Dermis microvascular lymphatic vessel endothelial cell (primary cell): ENCODE measurements around the gene RHBDD2. TPM values are rescaled to one million over a fixed set of nuclear protein-coding genes. Genes with fewer than 3 reads are reported as not detected.

Source experiments
- DNase-seq, 2 donors: peaks; one replicate each; pipeline versions ENCODE4 v3.0.0 to v3.0.0-alpha.2; 2010; ENCODE audit warnings: low read depth in 2 of 2
- total RNA-seq: library from RNA; depleted of rRNA; stranded (reverse); fragments of >200 nt; gene quantifications from 2 replicates; pipeline ENCODE4 v1.2.1, GENCODE V29; 2014

The RHBDD2 gene
- total RNA-seq, 1 donor from 2014 or later, result 11.9 TPM

DNA sequence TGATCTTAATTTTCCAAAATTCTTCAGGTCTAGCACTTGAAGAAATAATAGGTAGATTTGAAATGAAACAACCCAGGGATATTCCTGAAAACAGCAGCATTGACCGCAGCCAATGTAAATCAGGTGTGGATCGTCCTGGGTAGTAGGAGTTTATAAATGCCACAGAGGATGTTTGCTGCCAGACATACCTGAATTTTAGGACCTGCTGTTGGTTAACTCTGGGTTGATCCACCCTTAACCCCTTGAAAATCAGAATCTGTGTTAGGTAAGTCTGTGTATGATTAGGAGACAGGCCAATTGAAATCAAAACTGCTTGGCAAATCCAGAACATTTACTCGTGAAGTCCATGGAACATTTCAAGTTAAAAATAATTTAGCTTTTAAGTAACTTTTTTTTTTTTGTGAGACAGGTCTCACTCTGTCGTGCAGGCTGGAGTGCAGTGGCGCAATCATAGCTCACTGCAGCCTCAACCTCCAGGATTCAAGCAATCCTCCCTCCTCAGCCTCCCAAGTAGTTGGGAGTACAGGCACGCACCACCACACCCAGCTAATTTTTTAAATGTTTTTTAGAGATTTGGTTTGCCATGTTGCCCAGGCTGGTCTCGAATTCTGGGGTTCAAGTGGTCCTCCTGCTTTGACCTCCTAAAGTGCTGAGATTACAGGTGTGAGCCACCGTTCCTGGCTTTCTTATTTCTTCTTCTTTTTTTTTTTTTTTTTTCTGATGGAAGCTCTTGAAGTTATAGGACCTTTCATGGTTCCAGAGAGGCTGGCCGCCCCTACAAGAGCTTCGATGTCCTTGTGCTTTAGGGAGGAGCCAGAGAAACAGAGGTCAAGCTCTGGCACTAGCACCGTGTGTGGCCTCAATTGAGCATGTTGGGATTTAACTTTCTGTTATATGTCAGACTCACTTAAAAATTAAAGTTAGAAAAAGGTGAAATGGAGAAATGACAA is 38.1 kb downstream of the RHBDD2 start:
- no peak for DNase-seq

DNA sequence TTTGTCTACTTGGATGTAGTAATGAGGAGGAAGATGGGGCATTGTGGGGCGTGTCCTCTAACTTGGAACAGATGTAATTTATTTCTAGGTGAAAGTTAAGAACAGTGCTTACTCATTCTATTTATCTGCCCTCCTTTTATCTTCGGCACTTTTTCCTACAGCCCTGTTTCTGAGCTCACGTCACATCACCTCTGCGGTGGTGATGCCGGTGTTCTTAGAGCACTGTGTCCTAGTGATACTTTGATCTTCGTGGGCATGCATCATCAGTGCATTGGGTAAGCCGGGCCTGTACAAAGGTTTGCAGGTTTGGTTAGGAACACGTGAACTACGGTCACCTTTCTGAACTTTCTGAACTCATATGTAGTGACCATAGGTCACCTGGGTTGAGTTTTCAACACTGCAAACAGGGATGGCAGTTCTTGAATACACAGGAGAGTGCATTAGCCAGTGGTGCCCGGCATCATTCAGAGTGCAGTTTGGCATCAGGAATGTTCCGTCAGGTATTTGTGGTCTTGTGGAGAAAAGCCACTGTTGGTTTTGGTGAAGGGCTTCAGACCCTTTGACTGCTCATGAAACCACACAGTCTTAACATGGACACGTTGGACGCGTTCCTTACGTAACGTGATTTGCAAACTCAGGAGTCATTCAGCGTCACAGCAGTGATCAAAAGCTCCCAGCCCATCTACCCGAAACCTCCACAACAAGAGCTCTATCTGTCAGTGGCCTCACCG is 41.8 kb downstream of the RHBDD2 start:
- no peak for DNase-seq

DNA sequence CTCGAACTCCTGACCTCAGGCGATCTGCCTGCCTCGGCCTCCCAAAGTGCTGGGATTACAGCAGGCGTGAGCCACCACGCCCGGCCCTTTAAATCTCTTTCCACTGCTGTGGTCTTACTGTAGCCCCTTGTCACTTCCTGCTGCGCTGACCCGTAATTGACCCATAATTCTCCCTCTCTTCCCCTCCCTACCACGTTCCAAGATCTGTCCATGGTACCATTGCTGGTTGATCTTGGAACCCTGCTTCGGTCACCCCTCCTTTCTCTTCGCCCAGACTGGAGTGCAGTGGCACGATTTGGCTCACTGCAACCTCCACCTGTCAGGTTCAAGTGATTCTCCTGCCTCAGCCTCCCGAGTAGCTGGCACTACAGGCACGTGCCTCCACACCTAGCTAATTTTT is 42.6 kb downstream of the RHBDD2 start:
- DNase-seq, result peak in 1 of 2 donors; percentile 19

- no peak for DNase-seq
Measured at GRCh38 chr7:75922966-75923603, 44.3 kb downstream of the RHBDD2 start.

- no peak for DNase-seq
Measured at GRCh38 chr7:75924256-75924655, 45.4 kb downstream of the RHBDD2 start.

- no peak for DNase-seq
Measured at GRCh38 chr7:75924889-75925288, 46.1 kb downstream of the RHBDD2 start.

GRCh38 chr7:75925717-75926435 is 47.0 kb downstream of the RHBDD2 start:
- DNase-seq, result no peak

DNA sequence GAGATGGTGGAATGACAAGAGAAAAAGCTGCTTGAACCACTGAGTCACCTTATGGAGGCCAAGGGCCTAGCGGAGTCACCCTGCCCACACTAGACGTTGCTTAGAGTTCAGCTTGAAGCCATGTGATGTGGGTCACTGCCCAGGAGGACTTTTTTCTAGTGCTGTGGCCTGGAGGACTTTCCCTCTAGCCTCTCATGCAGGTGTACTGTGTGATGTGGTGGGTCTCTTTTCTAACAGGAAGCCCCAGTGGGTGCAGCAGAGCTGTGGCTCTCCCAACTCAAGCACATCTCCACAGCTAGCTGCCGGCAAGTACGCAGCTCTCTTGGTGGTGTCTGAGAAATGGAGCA is 49.7 kb downstream of the RHBDD2 start:
- no peak for DNase-seq

GRCh38 chr7:75931680-75932079 is 52.8 kb downstream of the RHBDD2 start:
- DNase-seq, result peak in 1 of 2 donors; percentile 26

- DNase-seq, result peak; percentile 80 to 87
Measured at GRCh38 chr7:75937958-75938786, 59.3 kb downstream of the RHBDD2 start.

Other genes starting within 250 kb of the RHBDD2 start
- gene HIP1, start 140.1 kb upstream of the RHBDD2 start, total RNA-seq, result 30.0 and 32.6 TPM in 2 replicates
- gene CCL26, start 106.8 kb upstream of the RHBDD2 start, total RNA-seq, result not detected in 2 replicates
- gene CCL24, start 65.2 kb upstream of the RHBDD2 start, total RNA-seq, result not detected in 2 replicates
- 68.0 and 112 TPM in 2 replicates for gene POR, start 36.1 kb downstream of the RHBDD2 start, total RNA-seq
- 34.3 and 85.8 TPM in 2 replicates for gene TMEM120A, start 115.6 kb downstream of the RHBDD2 start, total RNA-seq
- gene STYXL1, start 169.0 kb downstream of the RHBDD2 start, total RNA-seq, result 20.4 and 24.4 TPM in 2 replicates
- gene MDH2, start 169.1 kb downstream of the RHBDD2 start, total RNA-seq, result 32.5 and 45.8 TPM in 2 replicates